ENCODE results near the gene MMP24.
"Not testable (repeated sequence)": the region's sequence is repeated elsewhere in the genome, so short reads cannot be mapped to it uniquely, and the experiment has no call there.

The MMP24 gene

DNA sequence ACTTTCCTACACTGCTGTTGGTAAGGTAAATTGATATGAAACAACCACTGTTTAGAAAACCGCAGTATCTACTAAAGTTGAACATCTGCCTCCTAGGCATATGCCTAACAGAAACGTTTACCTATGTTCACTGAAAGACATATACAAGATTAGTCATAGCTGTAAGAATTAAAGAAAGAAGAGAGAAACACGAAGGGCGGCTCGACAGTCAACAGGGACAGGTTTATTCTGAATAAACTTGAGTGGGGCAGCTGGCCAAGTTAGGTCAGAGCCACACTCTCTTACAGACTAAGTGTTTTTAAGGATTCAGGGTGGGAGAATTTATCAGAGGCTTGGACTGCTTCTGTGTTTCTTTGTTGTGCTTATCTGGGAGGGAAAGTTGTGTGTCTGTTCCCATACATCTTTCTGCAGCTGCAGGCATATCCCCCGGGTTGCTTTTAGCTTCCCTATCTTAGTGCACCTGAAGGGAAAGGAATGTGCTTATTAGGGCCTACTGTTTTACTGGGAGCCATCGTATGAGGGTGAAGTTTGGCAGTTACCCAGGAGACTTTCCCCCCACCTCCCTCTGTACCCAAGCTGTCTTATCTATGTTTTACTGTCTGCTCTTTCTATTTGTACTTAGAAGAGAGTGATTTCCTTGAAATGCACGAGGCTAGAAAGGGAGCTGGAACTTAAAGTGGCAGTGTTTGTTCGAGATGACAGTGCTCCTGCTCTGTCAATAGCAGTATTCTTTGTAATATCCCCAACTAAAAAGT is 34.2 kb upstream of the MMP24 start:
- TF ChIP-seq EZH2phosphoT487 (IDR thresholded peaks at IDR 0.05; ENCODE audit: low read depth): no peak
- TF ChIP-seq, protein P1, sequence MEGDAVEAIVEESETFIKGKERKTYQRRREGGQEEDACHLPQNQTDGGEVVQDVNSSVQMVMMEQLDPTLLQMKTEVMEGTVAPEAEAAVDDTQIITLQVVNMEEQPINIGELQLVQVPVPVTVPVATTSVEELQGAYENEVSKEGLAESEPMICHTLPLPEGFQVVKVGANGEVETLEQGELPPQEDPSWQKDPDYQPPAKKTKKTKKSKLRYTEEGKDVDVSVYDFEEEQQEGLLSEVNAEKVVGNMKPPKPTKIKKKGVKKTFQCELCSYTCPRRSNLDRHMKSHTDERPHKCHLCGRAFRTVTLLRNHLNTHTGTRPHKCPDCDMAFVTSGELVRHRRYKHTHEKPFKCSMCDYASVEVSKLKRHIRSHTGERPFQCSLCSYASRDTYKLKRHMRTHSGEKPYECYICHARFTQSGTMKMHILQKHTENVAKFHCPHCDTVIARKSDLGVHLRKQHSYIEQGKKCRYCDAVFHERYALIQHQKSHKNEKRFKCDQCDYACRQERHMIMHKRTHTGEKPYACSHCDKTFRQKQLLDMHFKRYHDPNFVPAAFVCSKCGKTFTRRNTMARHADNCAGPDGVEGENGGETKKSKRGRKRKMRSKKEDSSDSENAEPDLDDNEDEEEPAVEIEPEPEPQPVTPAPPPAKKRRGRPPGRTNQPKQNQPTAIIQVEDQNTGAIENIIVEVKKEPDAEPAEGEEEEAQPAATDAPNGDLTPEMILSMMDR (IDR thresholded peaks at IDR 0.05; ENCODE audit: low read depth, low read length): no peak
- H3K4me1 ChIP-seq (ENCODE audit: low read length): no peaks in the 10 kb centered on the region
- H3K9me3 ChIP-seq (ENCODE audit: insufficient read depth, low read length): peaks cover 12% of the 10 kb centered on the region; the same call in 1 of the 2 replicates

DNA sequence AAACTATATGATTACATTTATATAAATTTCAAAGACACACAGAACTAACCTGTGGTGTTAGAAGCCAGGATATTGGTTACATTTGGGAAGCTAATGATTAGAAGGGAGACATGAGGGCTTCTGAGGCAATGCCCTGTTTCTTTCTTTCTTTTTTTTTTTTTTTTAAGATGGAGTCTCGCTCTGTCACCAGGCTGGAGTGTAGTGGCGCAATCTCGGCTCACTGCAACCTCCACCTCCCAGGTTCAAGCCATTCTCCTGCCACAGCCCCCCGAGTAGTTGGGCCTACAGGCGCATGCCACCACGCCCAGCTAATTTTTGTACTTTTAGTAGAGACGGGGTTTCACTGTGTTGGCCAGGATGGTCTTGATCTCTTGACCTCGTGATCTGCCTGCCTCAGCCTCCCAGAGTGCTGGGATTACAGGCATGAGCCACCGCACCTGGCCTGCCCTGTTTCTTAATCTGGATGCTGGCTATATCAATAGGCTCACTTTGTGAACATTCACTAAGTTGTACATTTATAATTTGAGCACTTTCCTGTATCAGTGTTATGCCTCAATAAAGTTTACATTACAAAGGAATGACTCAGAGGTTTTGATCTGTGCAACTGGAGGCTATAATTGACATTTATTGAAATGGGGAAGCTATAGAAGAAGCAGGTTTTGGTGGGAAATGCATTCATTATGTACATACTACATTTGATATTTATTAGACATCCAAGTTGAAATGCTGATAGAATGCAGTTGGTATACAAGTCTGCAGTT is 33.3 kb upstream of the MMP24 start:
- peaks cover 12% of the 10 kb centered on the region; the same call in 1 of the 2 replicates for H3K9me3 ChIP-seq (ENCODE audit: insufficient read depth, low read length)
- H3K9ac ChIP-seq (ENCODE audit: low read length); H2AFZ ChIP-seq (ENCODE audit: low read depth, low read length); H3K27me3 ChIP-seq (ENCODE audit: low read depth, low read length); H3K4me3 ChIP-seq (ENCODE audit: low read length); H4K20me1 ChIP-seq (ENCODE audit: insufficient read depth, low read length); H3K4me1 ChIP-seq (ENCODE audit: low read length); H3K27ac ChIP-seq (ENCODE audit: low read length); H3K36me3 ChIP-seq (replicated peaks; ENCODE audit: low read depth, low read length); H3K4me2 ChIP-seq (ENCODE audit: low read length); H3K79me2 ChIP-seq (ENCODE audit: low read length): not testable (repeated sequence)

More for the DNA sequence above, 34.2 kb upstream of the MMP24 start:
- H3K79me2 ChIP-seq (ENCODE audit: low read length): no peaks in the 10 kb centered on the region
- H3K36me3 ChIP-seq (replicated peaks; ENCODE audit: low read depth, low read length): no peaks in the 10 kb centered on the region
- H3K27ac ChIP-seq (ENCODE audit: low read length): no peak overlapping the region
- 0 out of 2 replicates have a peak, but pooled peaks cover 5% of the 10 kb centered on the region for H3K27me3 ChIP-seq (ENCODE audit: low read depth, low read length)
- H3K4me2 ChIP-seq (ENCODE audit: low read length): no peak overlapping the region
- H2AFZ ChIP-seq (ENCODE audit: low read depth, low read length): no peak overlapping the region
- no peak overlapping the region for H3K9ac ChIP-seq (ENCODE audit: low read length)
- H4K20me1 ChIP-seq (ENCODE audit: insufficient read depth, low read length): no peaks in the 10 kb centered on the region
- H3K4me3 ChIP-seq (ENCODE audit: low read length): no peak overlapping the region

DNA sequence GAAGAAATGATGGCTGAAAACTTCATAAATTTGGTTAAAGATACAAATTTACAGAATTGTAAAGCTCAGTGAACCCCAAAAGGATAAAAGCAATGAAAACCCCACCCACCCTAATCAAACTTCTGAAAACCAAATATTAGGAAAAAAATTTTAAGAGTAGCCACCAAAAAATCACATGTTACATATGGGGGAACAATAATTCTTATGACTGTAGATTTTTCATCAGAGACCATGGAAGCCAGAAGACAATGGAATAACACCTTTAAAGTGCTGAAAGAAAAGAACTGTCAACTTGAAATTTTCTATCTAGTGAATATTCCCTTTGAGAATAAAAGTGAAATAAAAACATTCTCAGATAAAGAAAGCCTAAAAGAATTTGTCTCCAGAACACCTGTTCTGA is 30.2 kb upstream of the MMP24 start:
- Histone ChIP-seq H3K27ac (ENCODE audit: low read length) (no peak overlapping the region), H3K27me3 (ENCODE audit: low read depth, low read length) (no peaks in the 10 kb centered on the region), H3K36me3 (replicated peaks; ENCODE audit: low read depth, low read length) (no peaks in the 10 kb centered on the region), H2AFZ (ENCODE audit: low read depth, low read length) (no peak overlapping the region), H3K4me1 (ENCODE audit: low read length) (no peaks in the 10 kb centered on the region), H3K4me3 (ENCODE audit: low read length) (no peak overlapping the region), H3K9ac (ENCODE audit: low read length) (no peak overlapping the region), H3K9me3 (ENCODE audit: insufficient read depth, low read length) (peaks cover 12% of the 10 kb centered on the region; the same call in 1 of the 2 replicates), H3K79me2 (ENCODE audit: low read length) (no peaks in the 10 kb centered on the region), H4K20me1 (ENCODE audit: insufficient read depth, low read length) (no peaks in the 10 kb centered on the region), H3K4me2 (ENCODE audit: low read length) (no peak overlapping the region)
- TF ChIP-seq, protein P1 (IDR thresholded peaks at IDR 0.05; ENCODE audit: low read depth, low read length): no peak
- no peak for TF ChIP-seq EZH2phosphoT487 (IDR thresholded peaks at IDR 0.05; ENCODE audit: low read depth)

DNA sequence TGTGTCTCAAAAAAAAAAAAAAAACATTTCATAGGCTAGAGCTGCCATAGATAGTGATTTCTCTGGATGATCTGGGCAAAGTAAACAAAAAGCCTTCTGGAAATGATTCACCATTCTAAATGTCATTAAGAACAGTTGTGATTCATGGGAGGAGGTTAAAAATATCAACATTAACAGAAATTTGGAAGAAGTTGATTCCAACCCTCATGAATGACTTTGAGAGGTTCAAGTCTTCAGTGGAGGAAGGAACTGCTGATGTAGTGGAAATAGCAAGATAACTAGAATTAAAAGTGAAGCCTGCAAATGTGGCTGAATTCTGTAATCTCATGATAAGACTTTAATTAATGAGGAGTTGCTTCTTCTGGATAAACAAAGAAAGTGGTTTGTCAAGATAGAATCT is 26.8 kb upstream of the MMP24 start:
- Histone ChIP-seq H2AFZ (ENCODE audit: low read depth, low read length) (no peak overlapping the region), H3K4me2 (ENCODE audit: low read length) (no peak overlapping the region), H3K79me2 (ENCODE audit: low read length) (no peaks in the 10 kb centered on the region), H4K20me1 (ENCODE audit: insufficient read depth, low read length) (no peaks in the 10 kb centered on the region), H3K36me3 (replicated peaks; ENCODE audit: low read depth, low read length) (no peaks in the 10 kb centered on the region), H3K4me3 (ENCODE audit: low read length) (no peak overlapping the region), H3K9ac (ENCODE audit: low read length) (no peak overlapping the region), H3K9me3 (ENCODE audit: insufficient read depth, low read length) (peaks cover 12% of the 10 kb centered on the region; the same call in 1 of the 2 replicates), H3K27me3 (ENCODE audit: low read depth, low read length) (no peaks in the 10 kb centered on the region), H3K27ac (ENCODE audit: low read length) (no peak overlapping the region), H3K4me1 (ENCODE audit: low read length) (no peaks in the 10 kb centered on the region)
- TF ChIP-seq EZH2phosphoT487 (IDR thresholded peaks at IDR 0.05; ENCODE audit: low read depth): no peak
- TF ChIP-seq, protein P1 (IDR thresholded peaks at IDR 0.05; ENCODE audit: low read depth, low read length): no peak
